Epidermal melanocyte (primary cell): ENCODE measurements around the gene RBM7.

Experiments
- DNase-seq: peaks from one replicate; pipeline ENCODE4 v3.0.0; 2011; ENCODE audit warnings: low spot score; ENCODE audit not compliant: insufficient read length

Gene RBM7

GRCh38 chr11:114447892-114448291 is 47.4 kb downstream of the RBM7 start:
- DNase-seq = no peak

- no peak for DNase-seq
Observed at GRCh38 chr11:114448749-114449482, 48.5 kb downstream of the RBM7 start.

- DNase-seq = no peak
Observed at GRCh38 chr11:114449845-114450244, 49.4 kb downstream of the RBM7 start.

- no peak for DNase-seq
Observed at GRCh38 chr11:114452399-114452798, 51.9 kb downstream of the RBM7 start.
